GM12878 (cell line): Measurements from ENCODE around the gene AK5. TPM values are rescaled to one million over a fixed set of nuclear protein-coding genes. Genes with fewer than 3 reads are reported as not detected.

ENCODE experiments used
- ATAC-seq: fragments of 200-7000 bp; cut with Tn5 transposase; 3 replicates; pipeline ENCODE4 v1.9.1; 2020; ENCODE audit warnings: mild to moderate bottlenecking, moderate library complexity
- BruUV-seq: library from RNA; stranded (reverse); fragments of 400-500 nt; replicated peaks from 2 replicates; lab custom pipeline; 2021; lab: Mats Ljungman, UMichigan
- CTCF ChIA-PET: fragments of 300-600 bp; sonication (Branson Sonifier 250); formaldehyde crosslinking; extraction: SDS; loops from one replicate; lab custom pipeline; 2021; ENCODE audit warnings: inconsistent platforms; lab: Yijun Ruan, JAX
- POLR2A ChIA-PET: fragments of 350-600 bp; formaldehyde crosslinking; extraction: SDS; loops from one replicate; lab custom pipeline; 2021; ENCODE audit warnings: inconsistent platforms; lab: Charles Lee
- RAD21 ChIA-PET: fragments of 300-600 bp; sonication (Branson Sonifier 250); formaldehyde crosslinking; loops from one replicate; lab custom pipeline; 2023; ENCODE audit warnings: antibody characterized with exemption; ENCODE audit not compliant: unreplicated experiment; lab: Charles Lee
- SMC1A ChIA-PET: fragments of 300-600 bp; sonication (Branson Sonifier 250); formaldehyde crosslinking; loops from one replicate; lab custom pipeline; 2023; ENCODE audit not compliant: unreplicated experiment, uncharacterized antibody; lab: Charles Lee
- DNase-seq: peaks from one replicate; pipeline ENCODE4 v3.0.0-alpha.2; 2011; ENCODE audit warnings: low read depth, low spot score
- FAIRE-seq: peaks from 3 replicates; lab custom pipeline; 2011; peaks lifted over from hg19 to GRCh38; lab: Jason Lieb, UNC
- H2AFZ ChIP-seq: 2 replicates; pipeline ENCODE4 v1.6.0; 2011; ENCODE audit warnings: low read depth, low read length, control low read depth; ENCODE audit not compliant: control insufficient read depth
- H3K27ac ChIP-seq: 2 replicates; pipeline ENCODE4 v1.5.1; 2011; ENCODE audit warnings: control low read depth; ENCODE audit not compliant: control insufficient read depth, insufficient read depth
- H3K27me3 ChIP-seq, 2 experiments: replicated peaks in 1 of 2; 2 replicates each; pipeline versions ENCODE4 v1.6.0 to v1.6.1; 2011; ENCODE audit warnings: low read length in 1 of 2; ENCODE audit not compliant: control insufficient read depth in 2 of 2, insufficient read depth in 2 of 2
- H3K36me3 ChIP-seq, 2 experiments: 2 replicates each; pipeline ENCODE4 v1.5.1; 2011; ENCODE audit warnings: low read length in 1 of 2; ENCODE audit not compliant: control insufficient read depth in 2 of 2, insufficient read depth in 2 of 2
- H3K4me1 ChIP-seq: 2 replicates; pipeline ENCODE4 v1.6.1; 2011; ENCODE audit warnings: mild to moderate bottlenecking, low read length, moderate library complexity, mixed read lengths; ENCODE audit not compliant: control insufficient read depth, insufficient read depth
- H3K4me2 ChIP-seq: 2 replicates; pipeline ENCODE4 v1.6.0; 2011; ENCODE audit warnings: control low read depth; ENCODE audit not compliant: control insufficient read depth, insufficient read depth
- H3K4me3 ChIP-seq: fragments of 200-600 bp; sonication (generic); 2 replicates; pipeline ENCODE4 v1.5.1; 2016
- H3K79me2 ChIP-seq: 2 replicates; pipeline ENCODE4 v1.6.0; 2011; ENCODE audit warnings: low read length; ENCODE audit not compliant: control insufficient read depth, insufficient read depth
- H3K9ac ChIP-seq: 2 replicates; pipeline ENCODE4 v1.8.0; 2011; ENCODE audit warnings: low read length, control low read depth, mixed read lengths; ENCODE audit not compliant: control insufficient read depth, insufficient read depth
- H3K9me3 ChIP-seq: replicated peaks from 3 replicates; pipeline ENCODE4 v1.5.1; 2011; ENCODE audit warnings: mild to moderate bottlenecking, low read length; ENCODE audit not compliant: control insufficient read depth, insufficient read depth
- H4K20me1 ChIP-seq: 2 replicates; pipeline ENCODE4 v1.6.0; 2011; ENCODE audit not compliant: control insufficient read depth, insufficient read depth
- BRCA1 ChIP-seq: IDR thresholded peaks from 2 replicates; pipeline ENCODE4 v1.6.1; 2011; ENCODE audit warnings: low read depth, low read length, improper control_type of control experiment
- FOXK2 ChIP-seq: fragments of 450-650 bp; IDR thresholded peaks from 2 replicates; pipeline ENCODE4 v1.6.1; 2017; ENCODE audit warnings: mild to moderate bottlenecking, moderate library complexity
- HDAC2 ChIP-seq: fragments of 200-600 bp; sonication (generic); IDR thresholded peaks from 2 replicates; pipeline ENCODE4 v1.6.1; 2017
- PKNOX1 ChIP-seq: fragments of 450-650 bp; IDR thresholded peaks from 2 replicates; pipeline ENCODE4 v1.6.1; 2016; ENCODE audit warnings: mild to moderate bottlenecking
- RAD21 ChIP-seq: IDR thresholded peaks from 2 replicates; pipeline ENCODE4 v1.6.1; 2011; ENCODE audit warnings: mild to moderate bottlenecking, low read depth, low read length, moderate library complexity; ENCODE audit not compliant: insufficient read depth
- RCOR1 ChIP-seq: conservative IDR thresholded peaks from 2 replicates; pipeline ENCODE4 v1.6.1; 2012; ENCODE audit warnings: low read depth, low read length, improper control_type of control experiment
- SKIL ChIP-seq: fragments of 450-650 bp; IDR thresholded peaks from 2 replicates; pipeline ENCODE4 v1.6.1; 2017; ENCODE audit warnings: mild to moderate bottlenecking, low read depth, inconsistent platforms; ENCODE audit not compliant: poor library complexity, severe bottlenecking
- TBL1XR1 ChIP-seq: IDR thresholded peaks from 2 replicates; pipeline ENCODE4 v1.6.1; 2012; ENCODE audit warnings: low read depth, low read length, improper control_type of control experiment
- ZNF592 ChIP-seq: fragments of 450-650 bp; IDR thresholded peaks from 2 replicates; pipeline ENCODE4 v1.6.1; 2017; ENCODE audit warnings: mild to moderate bottlenecking, moderate library complexity
- WGBS: methylation state at CpG from one replicate; pipeline ENCODE4 v1.1.6; 2016; ENCODE audit warnings: low lambda C conversion rate; ENCODE audit not compliant: insufficient replicate concordance, insufficient coverage; ENCODE audit errors: missing lambda C conversion rate; 5-methylcytosine and 5-hydroxymethylcytosine counted together
- in situ Hi-C: fragments of 300-500 bp; cut with MboI; formaldehyde crosslinking; loops from 9 replicates; pipeline ENCODE4 v1.14.3; 2018; ENCODE audit warnings: mixed read lengths
- intact Hi-C: fragments of 100-400 bp; cut with micrococcal nuclease; formaldehyde crosslinking; loops from one replicate; pipeline ENCODE4 v1.14.2; 2022; ENCODE audit not compliant: unreplicated experiment
- polyA plus RNA-seq, 11 experiments: library from polyadenylated mRNA; depleted of rRNA in 4 of 11; unstranded in 6 of 11; stranded (reverse) in 5 of 11; fragments of >200 nt; fragmentation: Nextera tagmentation in 4 of 11; fragmentation: Illumina TruSeq in 1 of 11; extraction: Ambion mirVana in 4 of 11; extraction: Trizol in 1 of 11; gene quantifications; 1 replicate in 1 of 11; 2 replicates in 10 of 11; pipeline versions ENCODE4 v1.2.1 to v1.2.3, GENCODE V29; 2011 to 2016; ENCODE audit warnings: inconsistent platforms in 2 of 11, missing spikeins in 2 of 11, low read depth in 1 of 11
- total RNA-seq, 4 experiments: library from RNA; depleted of rRNA in 3 of 4; stranded (reverse); fragments of >200 nt in 3 of 4; fragmentation: Illumina TruSeq in 1 of 4; extraction: Trizol in 1 of 4; gene quantifications; 2 replicates each; pipeline versions ENCODE4 v1.2.1 to v1.2.3, GENCODE V29; 2013 to 2021

AK5 gene
- total and polyA plus RNA-seq, 10 of the 15 experiments (the other 5 are each of a cell fraction or from before 2014, with no cell fraction given): 0.08 to 0.33 TPM; not detected in 8

GRCh38 chr1:77544845-77545244, 263.0 kb downstream of the AK5 start:
- Histone ChIP-seq H3K9me3 (no peaks in the 10 kb centered on the region), H2AFZ (no peak overlapping the region), H3K79me2 (no peaks in the 10 kb centered on the region), H3K36me3 (no peaks in the 10 kb centered on the region), H3K27me3 (no peaks in the 10 kb centered on the region), H3K9ac (no peak overlapping the region), H4K20me1 (no peaks in the 10 kb centered on the region), H3K4me3 (no peak overlapping the region), H3K4me1 (peaks cover 18% of the 10 kb centered on the region), H3K4me2 (no peak overlapping the region), H3K27ac (no peak overlapping the region)
- ChIA-PET SMC1A (interaction anchor here (0.7 to 1.5 kb wide), 4 partner anchors 11 to 169 kb away, joined by 3 to 5 read pairs (median 3); no protein-coding TSS in a partner anchor), CTCF (interaction anchor here (0.7 to 1.4 kb wide), 5 partner anchors 8 to 570 kb away, joined by 3 to 7 read pairs (median 3); no protein-coding TSS in a partner anchor), RAD21 (interaction anchor here (0.9 kb wide), 1 partner anchor 47 kb away, joined by 5 read pairs; no protein-coding TSS in a partner anchor), POLR2A (no interaction called here)
- no peak for DNase-seq
- in situ Hi-C loops (no loop called here), intact Hi-C loops (loop anchor here (10.0 kb wide), 1 partner anchor 360 kb away; no protein-coding TSS in a partner anchor)
- no TSS peak for BruUV-seq
- no peak for FAIRE-seq
- no peak for ATAC-seq
- TF ChIP-seq TBL1XR1 (no peak), HDAC2 (no peak), RCOR1 (no peak), BRCA1 (no peak), FOXK2 (no peak), PKNOX1 (no peak), ZNF592 (no peak), SKIL (no peak), RAD21 (no peak)
- 89% methylated on average over 8 of the region's 8 CpGs for WGBS
